Kidney epithelial cell (primary cell): ENCODE results near the gene PKP4. TPM values are rescaled to one million over a fixed set of nuclear protein-coding genes. Genes with fewer than 3 reads are reported as not detected.

Source experiments
- DNase-seq: peaks from one replicate; pipeline ENCODE4 v3.0.0-alpha.2; 2010; ENCODE audit warnings: low read depth
- H3K27me3 ChIP-seq: 2 replicates; pipeline ENCODE4 v1.6.0; 2011; ENCODE audit warnings: low read length; ENCODE audit not compliant: control insufficient read depth, insufficient read depth
- H3K36me3 ChIP-seq: 2 replicates; pipeline ENCODE4 v1.5.1; 2011; ENCODE audit warnings: low read length; ENCODE audit not compliant: control insufficient read depth, insufficient read depth
- H3K4me3 ChIP-seq: 2 replicates; pipeline ENCODE4 v1.5.1; 2011; ENCODE audit warnings: low read depth, mild to moderate bottlenecking, control low read depth, low read length
- total RNA-seq: library from RNA; depleted of rRNA; stranded (reverse); fragments of >200 nt; gene quantifications from 2 replicates; pipeline ENCODE4 v1.2.3, GENCODE V29; 2015
- TF ChIP-seq, protein P1 (sequence below): IDR thresholded peaks from 2 replicates; pipeline ENCODE4 v1.5.1; 2011; ENCODE audit warnings: mild to moderate bottlenecking, moderate library complexity, low read length, control low read depth, inconsistent platforms; ENCODE audit not compliant: insufficient read depth, poor library complexity, severe bottlenecking

The PKP4 gene
- total RNA-seq, 1 donor from 2014 or later: 29.4 TPM

- H3K4me3 ChIP-seq: no peak overlapping the region
- TF ChIP-seq, protein P1, sequence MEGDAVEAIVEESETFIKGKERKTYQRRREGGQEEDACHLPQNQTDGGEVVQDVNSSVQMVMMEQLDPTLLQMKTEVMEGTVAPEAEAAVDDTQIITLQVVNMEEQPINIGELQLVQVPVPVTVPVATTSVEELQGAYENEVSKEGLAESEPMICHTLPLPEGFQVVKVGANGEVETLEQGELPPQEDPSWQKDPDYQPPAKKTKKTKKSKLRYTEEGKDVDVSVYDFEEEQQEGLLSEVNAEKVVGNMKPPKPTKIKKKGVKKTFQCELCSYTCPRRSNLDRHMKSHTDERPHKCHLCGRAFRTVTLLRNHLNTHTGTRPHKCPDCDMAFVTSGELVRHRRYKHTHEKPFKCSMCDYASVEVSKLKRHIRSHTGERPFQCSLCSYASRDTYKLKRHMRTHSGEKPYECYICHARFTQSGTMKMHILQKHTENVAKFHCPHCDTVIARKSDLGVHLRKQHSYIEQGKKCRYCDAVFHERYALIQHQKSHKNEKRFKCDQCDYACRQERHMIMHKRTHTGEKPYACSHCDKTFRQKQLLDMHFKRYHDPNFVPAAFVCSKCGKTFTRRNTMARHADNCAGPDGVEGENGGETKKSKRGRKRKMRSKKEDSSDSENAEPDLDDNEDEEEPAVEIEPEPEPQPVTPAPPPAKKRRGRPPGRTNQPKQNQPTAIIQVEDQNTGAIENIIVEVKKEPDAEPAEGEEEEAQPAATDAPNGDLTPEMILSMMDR: no peak
- no peaks in the 10 kb centered on the region for H3K27me3 ChIP-seq
- DNase-seq: no peak
- H3K36me3 ChIP-seq: no peaks in the 10 kb centered on the region
Observed at GRCh38 chr2:158507679-158508078, 50.9 kb downstream of the PKP4 start.

GRCh38 chr2:158509928-158510797 is 53.4 kb downstream of the PKP4 start:
- no peak overlapping the region for H3K4me3 ChIP-seq
- no peaks in the 10 kb centered on the region for H3K27me3 ChIP-seq
- TF ChIP-seq, protein P1: no peak
- no peak for DNase-seq
- no peaks in the 10 kb centered on the region for H3K36me3 ChIP-seq

GRCh38 chr2:158510887-158511286 is 54.1 kb downstream of the PKP4 start:
- Histone ChIP-seq H3K4me3 (no peak overlapping the region), H3K36me3 (no peaks in the 10 kb centered on the region), H3K27me3 (no peaks in the 10 kb centered on the region)
- no peak for DNase-seq
- TF ChIP-seq, protein P1: no peak

DNA sequence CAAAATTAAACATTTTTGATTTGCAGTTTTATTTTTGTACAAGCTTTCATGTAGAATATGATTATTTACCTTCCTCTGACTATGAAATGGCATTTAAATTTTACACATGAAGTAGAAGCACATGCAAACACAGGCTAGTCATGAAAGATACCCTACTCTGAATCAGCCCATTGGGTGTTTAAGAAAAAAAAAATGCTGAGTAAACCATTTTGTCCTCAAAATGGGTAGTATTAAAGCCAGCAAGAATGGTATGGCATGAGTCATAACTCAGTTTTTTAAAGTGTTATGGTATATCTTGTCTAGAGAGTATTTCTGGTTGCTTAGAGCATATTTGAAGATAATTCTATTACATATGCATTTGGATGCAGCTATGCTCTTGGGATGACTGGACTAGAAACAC is 55.0 kb downstream of the PKP4 start:
- TF ChIP-seq, protein P1: no peak
- Histone ChIP-seq H3K4me3 (no peak overlapping the region), H3K27me3 (no peaks in the 10 kb centered on the region), H3K36me3 (no peaks in the 10 kb centered on the region)
- no peak for DNase-seq

DNA sequence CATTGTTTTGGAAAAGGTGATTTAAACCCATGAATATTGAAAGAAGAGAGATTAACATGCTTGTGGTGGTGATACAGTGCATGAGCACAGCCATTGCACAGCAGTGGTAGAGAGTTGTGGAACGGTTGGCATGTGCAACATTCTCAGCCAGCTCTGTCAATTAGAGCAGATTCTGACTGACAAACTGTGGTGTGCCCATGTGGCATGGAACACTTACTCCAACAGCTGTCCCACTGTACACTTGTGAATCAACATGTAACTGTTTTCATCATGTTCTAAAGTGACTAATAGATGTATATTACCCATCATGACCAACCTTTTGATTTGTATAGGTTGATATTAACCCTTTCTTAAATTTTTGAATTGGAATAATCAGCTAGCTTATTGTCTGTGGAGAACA is 55.6 kb downstream of the PKP4 start:
- H3K4me3 ChIP-seq: no peak overlapping the region
- H3K36me3 ChIP-seq: no peaks in the 10 kb centered on the region
- DNase-seq: no peak
- H3K27me3 ChIP-seq: no peaks in the 10 kb centered on the region
- TF ChIP-seq, protein P1: no peak

DNA sequence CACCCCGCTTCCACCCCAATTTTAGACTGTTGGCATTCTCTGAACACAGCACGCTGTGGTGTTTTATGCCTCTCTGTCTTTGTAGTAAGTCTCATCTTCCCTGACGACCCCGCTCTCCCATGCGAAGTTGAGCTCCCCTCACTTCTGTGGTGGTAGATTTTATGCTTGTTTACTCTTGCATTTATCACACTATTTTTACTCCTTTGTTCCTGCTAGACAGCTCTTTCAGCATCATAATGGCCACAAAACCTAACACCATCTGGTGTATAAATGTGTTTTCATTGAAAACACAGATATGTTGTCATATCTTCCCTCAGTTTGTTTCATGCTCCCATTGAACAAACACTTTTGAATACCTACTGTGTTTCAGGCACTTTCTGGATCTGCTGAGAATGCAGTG is 57.1 kb downstream of the PKP4 start:
- TF ChIP-seq, protein P1: no peak
- no peak for DNase-seq
- Histone ChIP-seq H3K4me3 (no peak overlapping the region), H3K36me3 (no peaks in the 10 kb centered on the region), H3K27me3 (no peaks in the 10 kb centered on the region)
